ENCODE results near the gene MISP.
"Not testable (repeated sequence)": the region's sequence is repeated elsewhere in the genome, so short reads cannot be mapped to it uniquely, and the experiment has no call there.

MISP gene

DNA sequence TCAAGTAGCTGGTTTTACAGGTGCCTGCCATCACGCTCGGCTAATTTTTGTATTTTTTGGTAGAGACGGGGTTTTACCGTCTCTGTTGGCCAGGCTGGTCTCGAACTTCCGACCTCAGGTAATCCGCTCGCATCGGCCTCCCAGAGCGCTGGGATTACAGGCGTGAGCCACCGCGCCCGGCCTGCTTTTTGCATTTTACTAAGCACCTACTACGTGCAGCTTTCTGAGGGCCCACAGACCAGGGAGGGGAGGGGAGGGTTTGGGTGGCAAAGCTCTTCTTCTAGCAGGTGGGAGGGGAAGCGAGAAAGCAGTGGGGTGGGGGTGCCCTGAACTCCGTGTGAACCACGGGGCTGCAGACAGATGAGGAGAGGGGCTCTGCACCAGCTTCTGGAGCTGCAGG lies 27.2 kb upstream of the MISP start:
- DNase-seq (ENCODE audit: low read depth): no peak

DNA sequence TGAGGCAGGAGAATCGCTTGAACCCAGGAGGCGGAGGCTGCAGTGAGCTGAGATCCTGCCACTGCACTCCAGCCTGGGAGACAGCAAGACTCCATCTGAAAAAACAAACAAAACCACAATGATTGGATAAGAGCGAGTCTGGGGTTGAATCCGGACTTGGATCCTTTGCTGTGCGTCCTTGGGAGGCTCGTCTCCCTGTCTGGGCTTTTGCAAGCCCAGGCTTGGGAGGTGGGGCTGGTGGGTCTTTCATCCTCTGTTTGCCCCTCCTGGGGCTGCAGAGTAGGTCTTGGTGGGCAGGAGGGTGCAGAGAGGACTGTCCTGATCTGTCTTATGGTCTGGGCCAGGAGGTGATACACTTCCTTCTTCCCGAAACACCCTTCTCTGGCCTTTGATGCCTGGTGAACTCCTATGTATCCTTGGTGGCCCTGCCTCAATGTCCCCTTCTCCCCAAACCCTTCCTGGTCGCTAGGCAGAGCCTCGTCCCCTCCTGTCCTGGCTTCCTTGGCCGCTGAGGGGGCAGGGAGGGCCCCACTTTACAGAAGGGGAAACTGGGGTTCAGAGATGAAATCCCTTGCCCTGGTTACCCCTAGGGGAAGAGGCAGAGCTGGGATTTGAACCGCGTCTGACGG lies 25.3 kb upstream of the MISP start:
- no peak for DNase-seq (ENCODE audit: low read depth)

DNA sequence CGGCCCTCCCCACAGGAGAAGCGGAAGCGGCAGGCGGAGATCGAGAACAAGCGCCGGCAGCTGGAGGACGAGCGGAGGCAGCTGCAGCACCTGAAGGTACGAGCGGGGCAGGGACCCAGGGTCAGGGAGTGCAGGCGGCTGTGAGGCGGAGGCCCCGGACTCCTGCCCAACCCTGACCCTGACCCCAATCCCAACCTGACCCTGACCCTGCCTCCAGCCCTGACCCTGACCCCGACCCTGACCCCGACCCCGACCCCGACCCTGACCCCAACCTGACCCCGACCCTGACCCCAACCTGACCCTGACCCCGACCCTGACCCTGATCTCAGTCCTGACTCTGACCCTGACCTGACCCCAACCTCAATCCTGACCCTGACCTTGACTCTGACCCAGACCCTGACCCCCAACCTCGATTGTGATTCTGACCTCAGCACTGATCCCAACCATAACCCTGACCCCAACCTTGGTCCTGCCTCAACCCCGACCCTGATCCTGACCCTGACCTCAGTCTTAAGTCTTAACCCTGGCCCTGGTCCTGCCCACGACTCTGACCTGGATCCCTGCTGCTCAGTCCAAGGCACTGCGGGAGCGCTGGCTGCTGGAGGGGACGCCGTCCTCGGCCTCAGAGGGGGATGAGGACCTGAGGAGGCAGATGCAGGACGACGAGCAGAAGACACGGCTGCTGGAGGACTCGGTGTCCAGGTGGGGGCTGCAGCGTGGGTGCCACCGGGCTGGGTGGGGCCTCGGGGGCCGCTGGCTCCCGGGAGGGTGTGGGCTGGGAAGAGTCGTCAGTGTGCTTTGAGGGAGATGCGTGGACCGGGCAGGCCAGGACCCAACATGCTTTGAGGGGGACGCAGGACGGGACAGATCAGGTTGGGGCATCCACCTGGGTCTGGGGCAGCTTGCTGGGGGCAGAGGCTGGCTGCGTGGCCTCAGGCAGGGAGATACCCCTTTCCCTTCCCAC lies 23.6 kb upstream of the MISP start:
- no peak for DNase-seq (ENCODE audit: low read depth)

DNA sequence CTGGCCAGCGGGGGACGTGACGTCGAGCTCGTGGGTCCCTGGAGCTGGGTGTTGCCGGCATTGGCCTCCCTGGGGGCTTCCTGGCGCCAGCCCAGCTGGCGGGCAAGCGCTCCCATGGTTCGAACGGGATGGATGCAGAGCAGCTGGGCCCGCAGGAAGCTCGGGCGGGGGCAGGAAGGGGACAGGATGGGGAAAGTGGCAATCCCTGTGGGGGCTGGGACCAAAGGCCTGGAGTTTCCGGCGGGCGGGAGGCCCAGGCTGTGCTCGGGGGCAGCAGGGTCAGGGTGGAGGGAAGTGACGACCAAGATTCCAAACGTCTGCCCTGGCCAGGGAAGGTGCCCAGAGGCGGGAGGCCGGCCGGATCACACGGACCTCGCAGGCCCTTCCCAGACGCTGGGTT lies 22.9 kb upstream of the MISP start:
- no peak for DNase-seq (ENCODE audit: low read depth)

DNA sequence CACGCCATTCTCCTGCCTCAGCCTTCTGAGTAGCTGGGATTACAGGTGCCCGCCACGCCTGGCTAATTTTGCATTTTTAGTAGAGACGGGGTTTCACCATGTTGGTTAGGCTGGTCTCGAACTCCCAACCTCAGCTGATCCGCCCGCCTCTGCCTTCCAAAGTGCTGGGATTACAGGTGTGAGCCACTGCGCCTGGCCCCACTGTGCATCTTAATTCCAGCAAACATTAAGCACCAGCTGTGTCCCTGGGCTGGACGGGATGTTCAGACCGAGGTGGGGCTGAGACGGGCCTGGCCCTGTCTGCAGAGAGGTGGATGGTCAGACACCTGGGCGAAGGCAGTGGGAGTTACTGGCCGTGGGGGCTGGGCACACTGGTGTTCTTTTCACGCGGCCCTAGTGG lies 21.3 kb upstream of the MISP start:
- DNase-seq (ENCODE audit: low read depth): not testable (repeated sequence)

DNA sequence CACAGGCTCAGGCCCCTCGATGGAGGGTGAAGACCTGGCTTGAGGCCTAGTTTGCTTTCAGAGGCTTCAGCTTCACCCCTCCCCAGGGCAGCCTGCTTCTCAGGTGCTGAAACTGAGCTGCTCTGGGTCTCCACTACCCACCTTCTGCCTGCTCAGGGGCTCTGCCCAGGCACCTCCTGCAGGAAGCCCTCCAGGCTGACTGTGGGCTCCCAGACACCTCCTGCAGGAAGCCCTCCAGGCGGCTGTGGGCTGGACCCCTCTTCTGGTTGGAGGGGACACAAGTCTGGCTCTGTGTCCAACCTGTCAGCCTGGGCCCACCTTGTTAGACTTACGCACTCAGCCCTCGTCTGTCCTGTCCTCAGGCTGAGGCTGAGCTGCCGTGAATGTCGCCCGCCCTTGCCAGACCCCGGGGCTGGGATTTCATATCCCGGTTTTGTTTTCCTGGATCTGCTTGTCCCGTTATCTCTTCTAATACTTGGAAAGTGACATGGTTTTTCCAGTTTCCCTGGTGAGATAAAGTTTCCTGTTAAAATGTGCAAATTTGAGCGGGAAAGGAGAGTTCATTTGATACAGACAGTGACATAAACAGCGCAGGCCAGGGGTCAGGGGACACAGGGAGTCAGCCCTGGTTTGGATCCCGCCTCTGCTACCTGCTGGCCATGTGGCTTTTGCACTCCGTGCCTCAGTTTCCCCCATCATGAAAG lies 20.8 kb upstream of the MISP start:
- DNase-seq (ENCODE audit: low read depth): no peak

DNA sequence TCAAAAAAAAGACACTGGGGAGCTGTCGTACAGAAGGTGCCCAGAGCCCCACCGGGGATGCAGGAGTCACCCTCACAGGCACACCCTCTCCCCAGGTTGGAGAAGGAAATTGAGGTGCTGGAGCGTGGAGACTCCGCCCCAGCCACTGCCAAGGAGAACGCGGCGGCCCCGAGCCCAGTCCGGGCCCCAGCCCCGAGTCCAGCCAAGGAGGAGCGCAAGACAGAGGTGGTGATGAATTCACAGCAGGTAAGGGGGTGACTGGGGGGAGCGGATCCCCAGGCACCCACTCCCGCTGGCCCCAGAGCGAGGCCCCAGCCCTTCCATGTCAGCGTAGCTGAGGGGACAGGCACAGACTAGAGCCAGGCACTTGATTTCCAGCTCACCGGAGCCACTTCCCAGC lies 19.9 kb upstream of the MISP start:
- DNase-seq (ENCODE audit: low read depth): no peak

DNA sequence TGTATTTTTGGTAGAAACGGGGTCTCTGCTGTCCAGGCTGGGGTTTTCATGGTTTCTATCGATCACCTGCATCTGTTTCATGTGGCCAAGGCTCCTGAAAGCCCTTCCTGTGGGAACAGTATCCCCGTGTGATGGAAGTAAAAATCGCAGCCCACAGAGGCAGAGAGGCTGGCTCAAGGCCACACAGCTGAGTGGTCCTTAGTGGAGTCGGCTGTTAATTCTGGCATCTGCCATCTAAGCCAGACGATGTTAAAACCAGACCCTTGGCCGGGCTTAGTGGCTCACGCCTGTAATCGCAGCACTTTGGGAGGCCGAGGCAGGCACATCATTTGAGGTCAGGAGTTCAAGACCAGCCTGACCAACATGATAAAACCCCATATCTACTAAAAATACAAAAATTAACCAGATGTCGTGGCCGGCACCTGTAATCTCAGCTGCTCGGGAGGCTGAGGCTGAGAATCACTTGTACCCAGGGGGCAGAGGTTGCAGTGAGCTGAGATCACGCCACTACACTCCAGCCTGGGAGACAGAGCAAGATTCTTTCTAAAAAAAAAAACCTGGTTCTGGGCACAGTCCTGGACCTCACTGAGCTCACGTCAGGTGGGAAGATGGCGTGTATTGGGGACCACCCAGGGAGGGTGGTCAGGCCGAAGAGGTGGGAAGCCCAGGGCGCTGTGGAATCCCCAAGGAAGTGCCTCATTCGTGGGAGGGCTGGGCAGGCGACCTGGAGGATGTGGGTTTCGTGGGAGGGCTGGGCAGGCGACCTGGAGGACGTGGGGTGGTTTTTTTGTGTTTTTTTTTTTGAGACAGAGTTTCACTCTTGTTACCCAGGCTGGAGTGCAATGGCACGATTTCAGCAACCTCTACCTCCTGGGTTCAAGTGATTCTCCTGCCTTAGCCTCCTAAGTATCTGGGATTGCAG lies 18.5 kb upstream of the MISP start:
- DNase-seq (ENCODE audit: low read depth): no peak

- no peak for DNase-seq (ENCODE audit: low read depth)
Observed at GRCh38 chr19:734716-735115, 16.2 kb upstream of the MISP start.

DNA sequence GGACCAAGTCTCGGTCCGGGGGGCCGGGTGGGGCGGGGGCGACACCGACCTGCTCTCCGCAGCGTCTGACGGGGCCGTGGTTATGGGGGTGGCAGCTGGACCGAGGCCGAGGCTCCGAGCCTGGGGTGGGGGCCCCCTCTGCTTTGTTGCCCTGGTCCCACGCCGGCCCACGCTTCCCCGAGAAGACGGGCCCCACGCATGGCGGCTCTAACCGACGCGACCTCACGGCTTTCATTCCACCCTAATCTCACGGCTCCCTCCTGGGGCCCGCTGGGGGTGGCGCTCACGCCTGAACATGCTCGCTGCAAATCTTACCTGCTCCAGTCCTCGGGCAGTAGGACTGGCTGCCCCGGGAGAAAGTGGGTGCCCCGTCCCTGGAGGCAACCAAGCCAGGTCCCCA lies 14.8 kb upstream of the MISP start:
- no peak for DNase-seq (ENCODE audit: low read depth)

DNA sequence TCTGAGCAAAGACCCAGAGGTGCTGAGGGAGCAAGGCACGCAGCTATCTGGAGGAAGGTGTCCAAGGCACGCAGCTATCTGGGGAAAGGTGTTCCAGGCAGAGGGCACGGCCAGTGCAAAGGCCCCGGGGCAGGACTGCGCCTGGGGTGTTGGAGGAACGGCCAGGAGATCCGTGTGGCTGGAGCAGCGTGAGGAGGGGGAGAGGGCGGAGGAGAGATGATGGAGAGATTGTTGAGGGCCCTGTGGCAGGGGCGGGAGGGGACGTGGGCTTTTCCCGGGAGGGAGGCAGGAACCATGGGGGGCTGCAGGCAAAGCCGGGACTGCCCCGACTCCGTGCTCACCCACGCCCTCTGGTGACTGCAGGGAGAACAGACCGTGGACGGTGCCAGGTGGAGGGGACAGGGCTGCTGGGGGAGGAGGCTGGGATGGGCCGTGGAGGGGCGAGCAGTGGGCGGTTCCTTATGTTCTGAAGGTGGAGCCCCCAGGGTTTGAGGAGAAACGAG lies 13.3 kb upstream of the MISP start:
- no peak for DNase-seq (ENCODE audit: low read depth)

GRCh38 chr19:738509-739128 lies 12.3 kb upstream of the MISP start:
- no peak for DNase-seq (ENCODE audit: low read depth)

DNA sequence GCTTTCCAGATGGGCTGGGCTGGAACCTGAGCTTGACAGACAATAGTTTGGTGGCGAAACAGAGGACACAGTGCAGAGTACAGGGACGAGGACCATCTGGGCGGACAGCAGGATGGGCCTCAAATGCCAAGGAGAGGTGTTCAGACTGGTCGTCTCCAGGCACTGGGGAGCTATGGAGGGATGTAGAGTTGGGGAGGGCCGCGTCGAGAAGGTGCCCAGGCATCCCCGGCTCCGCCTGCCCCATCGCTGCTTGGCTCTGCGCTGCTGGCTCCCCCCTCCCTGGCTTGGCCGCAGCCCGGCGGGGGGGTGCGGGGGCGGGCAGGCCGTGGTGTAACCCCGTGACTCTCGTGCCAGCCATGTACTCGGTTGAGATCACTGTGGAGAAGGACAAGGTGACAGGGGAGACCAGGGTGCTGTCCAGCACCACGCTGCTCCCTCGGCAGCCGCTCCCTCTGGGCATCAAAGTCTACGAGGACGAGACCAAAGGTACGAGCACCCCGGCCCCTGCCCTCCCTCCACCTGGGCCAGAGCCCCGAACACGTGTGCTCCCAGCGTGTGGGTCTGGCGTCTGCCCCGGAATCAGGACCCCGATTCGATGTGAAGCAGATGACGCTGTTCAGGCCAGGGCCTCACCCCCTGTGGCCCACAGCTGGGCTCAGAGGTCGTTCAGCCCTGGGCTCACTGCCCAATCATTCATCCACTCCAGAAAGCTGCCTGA lies 10.8 kb upstream of the MISP start:
- DNase-seq (ENCODE audit: low read depth): no peak

GRCh38 chr19:740816-741505 lies 10.0 kb upstream of the MISP start:
- not testable (repeated sequence) for DNase-seq (ENCODE audit: low read depth)

DNA sequence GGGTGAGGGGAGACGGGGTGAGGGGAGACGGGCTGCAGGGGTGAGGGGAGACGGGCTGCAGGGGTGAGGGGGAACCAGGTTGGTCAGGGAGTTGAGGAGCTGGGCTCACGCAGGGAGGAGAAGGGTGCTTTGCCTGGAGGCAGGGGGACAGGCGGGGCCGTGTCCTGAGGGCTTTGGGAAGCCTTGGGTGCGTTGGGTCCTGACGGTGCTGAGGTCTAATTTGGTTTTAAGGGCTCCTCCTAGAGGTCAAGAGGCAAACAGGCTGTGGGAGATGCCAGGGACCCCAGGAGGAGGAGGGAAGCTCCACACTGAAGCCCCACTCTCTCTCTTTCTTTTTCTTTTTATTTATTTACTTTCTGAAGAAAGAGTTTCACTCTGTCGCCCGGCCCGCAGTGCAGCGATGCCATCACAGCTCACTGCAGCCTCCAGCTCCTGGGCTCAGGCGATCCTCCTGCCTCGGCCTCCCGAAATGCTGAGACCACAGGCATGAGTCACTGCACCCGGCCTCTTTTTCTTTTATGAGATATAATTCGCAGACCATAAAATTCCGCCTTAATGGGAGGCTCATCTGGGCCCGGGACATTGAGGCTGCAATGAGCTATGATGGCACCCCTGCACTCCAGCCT lies 9.3 kb upstream of the MISP start:
- DNase-seq (ENCODE audit: low read depth): no peak

- DNase-seq (ENCODE audit: low read depth): no peak
Observed at GRCh38 chr19:742540-743075, 8.3 kb upstream of the MISP start.

DNA sequence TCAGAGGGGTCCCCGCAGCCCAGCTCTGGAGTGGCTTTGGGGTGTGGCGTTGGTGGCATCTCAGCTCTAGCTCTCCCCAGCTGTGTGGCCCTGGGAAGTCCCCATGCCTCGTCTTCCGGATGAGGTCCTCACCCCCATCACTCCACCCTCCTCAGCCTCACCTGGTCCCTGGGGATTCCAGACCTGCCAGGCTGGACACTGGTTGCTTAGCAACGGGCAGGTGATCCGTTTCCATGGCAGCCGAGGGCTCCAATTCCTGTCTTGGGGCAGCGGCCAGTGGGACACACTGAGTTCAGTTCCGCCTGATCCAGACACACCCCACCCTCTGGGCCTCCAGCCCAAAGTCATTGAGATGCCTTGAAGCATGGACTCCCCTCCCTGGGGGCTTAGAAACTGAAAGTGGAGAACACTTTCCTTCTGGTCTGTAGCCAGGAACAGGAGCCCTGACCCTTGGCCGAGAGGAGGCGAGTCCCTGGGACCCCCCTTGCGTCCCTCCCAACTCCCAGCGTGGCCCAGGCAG lies 7.7 kb upstream of the MISP start:
- no peak for DNase-seq (ENCODE audit: low read depth)

DNA sequence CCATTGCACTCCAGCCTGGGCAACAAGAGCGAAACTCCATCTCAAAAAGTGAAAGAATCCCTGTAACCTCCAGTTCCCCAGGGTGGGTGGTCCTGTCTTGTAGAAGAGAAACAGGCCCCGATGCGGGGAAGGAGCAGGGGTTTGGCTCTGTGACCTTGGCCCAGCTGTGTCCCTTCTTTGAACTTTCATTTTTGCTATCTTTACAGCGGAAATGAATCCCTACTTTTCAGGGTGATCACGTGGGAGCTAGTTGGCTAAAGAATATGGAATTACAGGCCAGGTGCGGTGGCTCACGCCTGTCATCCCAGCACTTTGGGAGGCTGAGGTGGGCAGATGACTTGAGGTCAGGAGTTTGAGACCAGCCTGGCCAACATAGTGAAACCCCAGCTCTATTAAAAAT lies 5.8 kb upstream of the MISP start:
- DNase-seq (ENCODE audit: low read depth): not testable (repeated sequence)
